NCI-H345 treated with DMSO at 0.1 percent for 48 hours (cell line): ENCODE measurements around the gene PLA2G12B.
A peak's percentile ranks its signal among the peaks of the same experiment; 100 is the strongest.

Experiments
- DNase-seq: peaks from one replicate; lab custom pipeline; 2025; ENCODE audit not compliant: unreplicated experiment; lab: John Stamatoyannopoulos, UW

Gene PLA2G12B

GRCh38 chr10:72895236-72895850 lies 59.3 kb downstream of the PLA2G12B start:
- no peak for DNase-seq

DNA sequence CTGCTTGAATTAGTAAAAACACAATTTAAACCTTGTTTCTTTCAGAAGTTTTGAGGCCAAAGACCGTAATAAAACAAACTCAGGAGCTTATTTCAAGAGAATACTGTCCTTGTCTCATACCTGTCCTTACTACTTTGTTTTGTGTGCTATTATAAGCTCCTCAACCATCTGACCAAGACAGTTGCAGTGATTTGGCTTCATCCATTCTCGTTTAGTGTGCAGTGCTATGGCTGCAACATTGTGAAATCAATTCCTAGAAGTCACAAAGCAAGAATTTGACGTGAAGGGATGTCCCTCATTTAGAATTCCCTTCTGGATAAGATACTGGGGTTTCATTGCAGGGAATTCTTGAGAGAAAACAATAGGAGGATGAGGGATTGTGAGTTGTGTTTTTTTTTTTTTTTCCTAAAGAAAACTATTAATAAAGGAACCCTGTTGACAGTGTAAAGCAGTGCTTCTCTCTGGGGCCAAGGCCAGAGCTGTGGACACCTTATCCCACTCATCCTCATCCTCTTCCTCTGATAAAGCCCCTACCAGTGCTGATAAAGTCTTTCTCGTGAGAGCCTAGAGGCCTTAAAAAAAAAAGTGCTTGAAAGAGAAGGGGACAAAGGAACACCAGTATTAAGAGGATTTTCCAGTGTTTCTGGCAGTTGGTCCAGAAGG lies 61.3 kb downstream of the PLA2G12B start, which contains the start of gene OIT3:
TSS of gene OIT3 (plus strand) at position 604 of the 663 bp plus-strand sequence. CDS start 60 bp downstream, outside the sequence.
- DNase-seq, result no peak

DNA sequence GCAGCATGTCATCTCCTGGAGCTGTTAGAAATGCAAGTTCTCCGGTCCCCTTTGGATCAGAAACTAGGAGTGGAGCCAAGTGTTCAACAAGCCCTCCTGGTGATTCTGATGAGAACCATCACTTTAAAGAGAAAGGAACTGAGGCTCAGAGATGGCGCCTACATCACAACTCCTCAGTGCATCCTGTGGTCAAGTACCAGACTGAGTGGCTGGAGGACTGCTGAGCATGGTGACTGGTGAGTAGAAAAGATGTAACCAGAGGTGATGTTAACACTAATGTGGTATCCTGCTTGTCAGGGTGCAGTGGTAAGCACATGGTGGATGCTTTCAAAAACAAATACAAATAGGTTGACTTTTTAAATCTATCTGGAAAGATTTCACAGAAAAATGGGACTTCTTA lies 64.5 kb downstream of the PLA2G12B start:
- no peak for DNase-seq

GRCh38 chr10:72889391-72889831 lies 65.2 kb downstream of the PLA2G12B start:
- peak; percentile 84 for DNase-seq

DNA sequence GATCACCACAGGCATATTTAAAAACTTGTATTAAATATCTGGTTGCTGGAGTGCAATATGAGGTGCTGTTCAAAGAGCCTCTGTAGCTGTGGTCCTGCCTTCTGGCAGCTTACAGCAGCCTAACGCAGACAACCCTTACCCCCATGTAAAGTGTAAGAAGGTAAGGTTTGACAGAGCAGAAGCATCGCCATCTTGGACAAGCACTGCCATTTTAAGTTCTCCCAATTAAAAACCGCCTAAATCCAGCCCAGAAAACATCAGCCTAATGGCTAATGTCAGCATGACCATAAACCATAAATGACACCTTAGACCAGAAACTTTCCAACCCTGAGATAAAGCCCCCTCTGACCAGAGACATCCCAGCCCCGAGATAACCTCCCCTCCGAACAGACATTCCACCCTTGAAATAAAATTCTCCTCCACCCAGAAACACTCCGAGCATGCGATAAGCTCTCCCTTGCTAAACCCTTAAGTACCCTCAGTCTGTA lies 66.4 kb downstream of the PLA2G12B start:
- no peak for DNase-seq

- no peak for DNase-seq
Observed at GRCh38 chr10:72887043-72887442, 67.6 kb downstream of the PLA2G12B start.

DNA sequence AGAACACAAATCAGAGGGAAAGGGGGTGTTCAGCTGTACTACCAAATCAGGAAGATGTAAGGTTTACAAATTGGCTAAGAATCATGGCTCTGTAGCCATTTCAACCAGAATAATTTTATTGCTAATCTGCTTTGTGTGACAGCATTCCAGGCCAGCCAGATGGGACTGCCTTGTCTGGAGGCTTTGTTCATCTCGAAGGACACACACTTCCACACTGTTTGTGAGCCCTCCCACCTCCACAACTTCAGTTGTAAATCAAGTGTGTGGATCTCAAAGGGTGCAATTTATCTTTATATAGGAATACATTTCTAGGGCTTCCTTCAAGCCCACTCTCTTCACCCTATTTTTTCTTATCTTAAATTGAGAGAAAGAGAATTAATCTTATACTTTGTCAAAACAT lies 68.0 kb downstream of the PLA2G12B start:
- no peak for DNase-seq

GRCh38 chr10:72885953-72886352 lies 68.7 kb downstream of the PLA2G12B start:
- DNase-seq, result no peak
